A549 (cell line): ENCODE measurements around the gene ASXL2.

Source experiments
- BHLHE40 ChIP-seq: IDR thresholded peaks from 2 replicates; pipeline ENCODE4 v1.6.1; 2012; ENCODE audit warnings: low read depth, low read length, inconsistent platforms
- CBX2 ChIP-seq: fragments of 200-600 bp; sonication (generic); IDR thresholded peaks from 2 replicates; pipeline ENCODE4 v1.6.1; 2016; ENCODE audit warnings: low read depth, mild to moderate bottlenecking, borderline replicate concordance
- CEBPB ChIP-seq, 2 experiments: fragments of >200 bp in 1 of 2; sonication (Bioruptor Twin) in 1 of 2; formaldehyde crosslinking in 1 of 2; IDR thresholded peaks; 2 replicates each; pipeline ENCODE4 v1.6.1; 2012 to 2016
- CTCF ChIP-seq: fragments of >200 bp; sonication (Bioruptor Twin); formaldehyde crosslinking; IDR thresholded peaks from 3 replicates; pipeline ENCODE4 v1.5.1; 2016
- ELK1 ChIP-seq: fragments of 150-350 bp; IDR thresholded peaks from 2 replicates; pipeline ENCODE4 v1.6.1; 2014; ENCODE audit warnings: low read depth, mild to moderate bottlenecking, low read length
- MAX ChIP-seq: IDR thresholded peaks from 2 replicates; pipeline ENCODE4 v1.6.1; 2012
- NFE2L2 ChIP-seq: fragments of 150-350 bp; conservative IDR thresholded peaks from 2 replicates; pipeline ENCODE4 v1.6.1; 2014; ENCODE audit warnings: low read length
- NPAS2 ChIP-seq: fragments of 250-450 bp; sonication (Bioruptor Pico); IDR thresholded peaks from 2 replicates; pipeline ENCODE4 v1.8.0; 2022; ENCODE audit warnings: mild to moderate bottlenecking, moderate library complexity, borderline replicate concordance
- PBX3 ChIP-seq: IDR thresholded peaks from 2 replicates; pipeline ENCODE4 v1.6.1; 2012
- RAD21 ChIP-seq, 2 experiments: fragments of >200 bp in 1 of 2; sonication (Bioruptor Twin) in 1 of 2; formaldehyde crosslinking in 1 of 2; IDR thresholded peaks in 1 of 2; conservative IDR thresholded peaks in 1 of 2; 2 replicates in 1 of 2; 3 replicates in 1 of 2; pipeline ENCODE4 v1.6.1; 2012 to 2018; ENCODE audit warnings: inconsistent platforms in 1 of 2
- REST ChIP-seq: fragments of 200-600 bp; sonication (generic); IDR thresholded peaks from 2 replicates; pipeline ENCODE4 v1.6.1; 2016; ENCODE audit warnings: antibody characterized with exemption, mild to moderate bottlenecking, moderate library complexity
- RFX5 ChIP-seq: fragments of 450-650 bp; IDR thresholded peaks from 2 replicates; pipeline ENCODE4 v1.7.1; 2014; ENCODE audit warnings: antibody characterized with exemption, mild to moderate bottlenecking, moderate library complexity
- USF2 ChIP-seq: fragments of 450-650 bp; IDR thresholded peaks from 2 replicates; pipeline ENCODE4 v1.6.1; 2014; ENCODE audit warnings: antibody characterized with exemption

GRCh38 chr2:25711675-25712354, 166.5 kb downstream of the ASXL2 start:
- TF ChIP-seq CTCF (no peak), NFE2L2 (no peak), CEBPB (IDR thresholded peaks at IDR 0.05) (no peak), REST (no peak), ELK1 (no peak), PBX3 (no peak), MAX (no peak), NPAS2 (CRISPR knock-in tag) (no peak), RAD21 (conservative IDR thresholded peaks at IDR 0.05 in 1 of 2, IDR thresholded peaks at IDR 0.05 in 1 of 2) (no peak), RFX5 (no peak), BHLHE40 (no peak), USF2 (no peak), CBX2 (no peak)
